Measurements from ENCODE around the gene OR6Q1. TPM values are rescaled to one million over a fixed set of nuclear protein-coding genes. Genes with fewer than 3 reads are reported as not detected.

OR6Q1 gene
- total RNA-seq, 1 donor from 2014 or later: not detected

DNA sequence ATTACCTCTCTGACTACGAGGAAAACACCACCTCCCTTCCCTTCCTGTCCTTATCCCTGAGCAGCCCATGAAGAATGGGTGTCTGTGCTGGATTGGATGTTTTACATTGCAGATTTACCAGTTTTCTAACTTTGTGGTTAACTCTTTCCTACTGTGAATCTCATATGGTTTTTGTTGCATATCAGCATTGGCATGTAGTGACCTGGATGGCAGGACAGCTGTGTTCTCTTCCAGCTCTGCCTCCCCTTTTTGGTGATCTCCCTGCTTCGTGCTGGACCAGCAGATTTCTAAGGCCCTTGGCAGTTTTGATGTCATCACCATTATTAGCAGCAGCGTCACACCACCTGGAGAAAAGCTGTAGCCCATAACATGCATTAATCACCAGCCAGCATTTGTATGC is 26.7 kb downstream of the OR6Q1 start:
- ATAC-seq (no peak), DNase-seq (ENCODE audit: low spot score) (no peak)

DNA sequence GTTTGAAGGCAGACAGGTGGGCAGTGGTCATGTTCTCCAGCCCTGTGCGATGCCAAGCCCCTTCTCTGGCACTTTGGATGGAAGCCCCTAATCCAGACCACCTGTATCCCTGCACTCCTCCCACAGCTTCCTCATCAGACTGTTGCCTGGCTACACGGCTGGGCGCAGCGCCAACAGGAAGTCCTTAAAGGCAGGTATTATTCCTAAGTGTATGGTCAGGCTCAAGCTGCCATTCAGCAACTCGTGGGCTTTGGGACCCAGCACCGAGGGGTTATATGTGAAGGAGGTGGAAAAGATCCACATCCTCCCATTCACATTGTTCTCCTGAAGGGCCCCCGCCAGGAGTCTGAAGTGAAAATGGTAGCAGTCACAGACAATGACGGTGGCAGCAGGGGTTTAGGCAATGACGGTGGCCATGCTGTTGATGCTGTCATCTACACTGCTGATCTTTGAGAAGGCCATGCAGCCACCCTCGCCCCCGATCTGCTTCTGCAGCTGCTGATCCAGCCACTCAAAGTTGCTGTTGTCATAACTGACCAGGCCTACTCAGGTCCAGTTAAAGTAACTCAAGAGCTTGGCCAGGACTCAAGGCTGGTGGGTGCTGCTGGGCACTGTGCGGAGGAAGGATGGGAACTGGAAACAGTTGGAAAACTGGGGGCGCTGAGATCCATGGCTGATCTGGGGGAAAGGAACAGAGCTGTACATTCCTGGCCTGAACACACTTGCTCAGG is 27.7 kb downstream of the OR6Q1 start:
- DNase-seq (ENCODE audit: low spot score): no peak
- no peak for ATAC-seq

DNA sequence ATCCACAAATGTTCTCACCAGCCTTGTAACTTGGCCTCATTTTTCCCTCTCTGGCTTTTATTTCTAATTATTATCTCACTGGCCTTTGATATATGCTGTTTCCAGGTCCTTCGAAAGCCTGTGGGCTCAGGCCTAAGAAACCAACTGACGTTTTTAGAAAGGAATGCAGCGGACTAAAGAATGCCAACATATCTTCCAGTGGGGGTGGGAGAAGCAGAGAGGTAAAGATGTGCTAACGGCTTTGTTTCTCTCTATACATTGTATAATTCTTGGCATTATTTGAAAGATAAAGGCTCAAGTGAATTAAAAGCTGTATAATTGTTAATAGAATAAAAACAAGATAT is 28.2 kb downstream of the OR6Q1 start:
- DNase-seq (ENCODE audit: low spot score): no peak
- no peak for ATAC-seq

DNA sequence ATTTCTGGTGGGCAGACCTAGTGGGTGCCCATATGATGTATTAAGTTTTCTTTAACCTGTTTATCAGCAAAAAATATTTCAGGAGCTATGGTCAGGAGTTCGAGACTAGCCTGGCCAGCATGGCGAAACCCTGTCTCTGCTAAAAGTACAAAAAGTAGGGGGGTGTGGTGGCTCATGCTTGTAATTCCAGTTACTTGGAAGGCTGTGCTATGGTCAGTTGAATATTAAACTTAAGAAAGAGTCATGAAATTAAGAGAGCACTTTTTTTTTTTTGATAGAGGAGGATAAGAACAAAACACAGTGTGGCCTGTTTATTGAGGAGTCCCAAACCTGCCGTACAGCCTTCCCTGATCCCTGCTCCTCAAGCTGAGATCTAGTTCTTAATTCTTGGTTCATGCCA is 29.8 kb downstream of the OR6Q1 start:
- DNase-seq (ENCODE audit: low spot score): no peak

DNA sequence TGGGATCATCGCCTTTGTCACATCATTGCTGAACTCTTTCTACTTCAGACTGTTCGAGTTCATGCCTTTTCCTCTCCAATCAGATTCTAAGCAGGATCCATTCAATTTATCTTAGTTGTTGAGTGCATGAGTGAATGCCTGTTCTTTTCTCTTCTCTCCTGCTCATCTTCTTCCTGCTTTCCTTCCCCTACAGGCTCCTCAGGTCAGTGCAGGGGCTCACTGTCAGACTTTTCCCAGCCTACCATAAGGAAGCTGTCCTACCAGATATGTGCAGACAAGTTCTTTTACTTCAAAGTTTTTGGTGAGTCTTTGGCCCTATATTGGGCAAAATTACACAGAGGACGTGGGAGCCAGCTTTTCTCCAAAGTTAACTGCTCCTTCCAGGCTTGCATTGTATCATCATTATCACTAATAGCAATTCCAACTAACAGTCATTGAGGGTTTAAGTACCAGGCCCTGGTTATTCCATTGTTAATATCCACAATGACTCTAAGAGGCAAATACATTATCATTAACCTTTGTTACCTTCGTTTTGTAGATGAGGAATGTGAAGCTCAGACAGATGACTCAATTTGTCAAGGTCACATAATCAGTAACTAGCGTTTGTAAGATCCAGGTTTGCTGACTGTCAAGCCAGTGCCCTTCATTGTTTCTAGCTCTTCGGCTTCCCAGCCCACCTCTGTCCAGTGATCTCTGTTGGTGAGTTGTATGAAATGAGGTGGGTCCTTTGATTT is 30.4 kb downstream of the OR6Q1 start:
- ATAC-seq (no peak), DNase-seq (ENCODE audit: low spot score) (no peak)

More for the DNA sequence above, 29.8 kb downstream of the OR6Q1 start:
- no peak for ATAC-seq

DNA sequence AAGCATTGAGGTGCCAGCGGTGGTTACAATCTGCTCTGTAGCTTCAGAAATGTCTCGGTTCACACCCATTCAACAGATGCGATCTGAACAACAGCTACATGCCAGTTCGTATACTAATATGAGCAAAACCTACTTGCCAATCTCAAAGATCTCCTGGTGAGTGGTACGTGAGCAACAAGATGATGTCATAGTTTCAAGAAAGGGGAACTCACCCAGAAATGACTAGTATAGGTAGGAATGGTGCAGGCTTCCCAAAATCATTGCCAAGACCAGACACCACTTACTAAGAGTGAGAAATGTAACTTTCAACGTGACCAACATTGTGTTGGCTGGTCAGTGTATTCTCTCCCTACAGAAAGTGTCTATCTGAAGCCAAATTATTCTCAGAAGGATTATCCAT is 31.1 kb downstream of the OR6Q1 start:
- ATAC-seq (no peak), DNase-seq (ENCODE audit: low spot score) (no peak)

DNA sequence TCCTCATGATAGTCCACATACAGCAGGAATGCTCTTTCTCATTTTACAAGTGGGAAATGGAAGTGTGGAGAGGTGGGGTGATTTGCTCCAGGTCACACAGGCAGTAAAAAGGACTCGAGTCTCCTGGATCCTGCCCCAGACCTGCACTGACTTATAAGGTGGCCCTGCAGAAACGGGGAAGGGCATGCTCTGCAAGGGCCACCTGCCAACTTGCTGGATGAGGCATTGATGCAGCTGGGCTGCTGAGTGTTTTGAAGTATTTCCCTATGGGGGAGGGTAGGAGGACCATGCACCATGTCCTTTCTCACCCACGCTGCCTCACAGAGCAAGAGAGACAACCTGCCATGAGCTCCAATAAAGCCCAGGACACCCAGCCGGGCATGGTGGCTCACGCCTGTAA is 36.9 kb downstream of the OR6Q1 start:
- DNase-seq (ENCODE audit: low spot score) (no peak), ATAC-seq (no peak)

DNA sequence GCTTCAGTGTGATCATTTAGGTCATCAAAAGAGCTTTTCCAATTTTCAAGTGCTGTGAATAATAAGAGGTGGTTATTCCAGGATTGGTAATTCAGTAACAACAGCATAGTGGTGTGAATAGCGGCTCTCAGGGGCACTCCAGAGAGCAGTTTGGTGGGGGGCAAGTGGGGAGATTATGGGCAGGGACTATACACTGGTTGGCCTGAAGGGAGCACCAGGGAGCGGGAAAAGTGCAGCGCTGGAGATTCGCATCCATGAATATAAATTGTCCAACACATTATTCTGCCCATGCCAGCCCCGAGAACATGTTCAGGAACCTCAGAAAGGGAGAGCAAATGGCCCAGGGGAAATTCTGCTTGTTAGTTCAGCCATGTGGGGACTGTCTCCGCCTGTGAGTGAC is 37.9 kb downstream of the OR6Q1 start:
- no peak for ATAC-seq
- no peak for DNase-seq (ENCODE audit: low spot score)

DNA sequence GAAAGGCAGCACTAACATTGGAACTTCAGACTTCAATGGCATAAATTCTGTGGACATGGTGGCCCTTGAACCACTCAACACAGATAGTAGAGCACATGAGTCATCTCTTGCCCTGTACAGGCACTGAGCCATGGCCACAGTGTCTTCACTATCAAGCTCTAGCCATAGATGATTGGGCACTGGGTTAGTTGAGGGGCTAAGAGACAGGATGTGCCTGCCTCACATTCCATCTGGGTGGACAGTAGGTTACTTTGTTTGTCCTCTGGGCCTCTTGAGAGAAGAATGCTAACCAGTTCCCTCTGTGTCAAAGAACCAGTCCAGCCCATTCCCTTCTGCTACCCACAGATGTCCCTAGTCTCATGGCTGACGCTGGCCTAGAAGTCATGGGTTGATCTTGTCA is 39.8 kb downstream of the OR6Q1 start:
- DNase-seq (ENCODE audit: low spot score): no peak
- ATAC-seq: no peak

DNA sequence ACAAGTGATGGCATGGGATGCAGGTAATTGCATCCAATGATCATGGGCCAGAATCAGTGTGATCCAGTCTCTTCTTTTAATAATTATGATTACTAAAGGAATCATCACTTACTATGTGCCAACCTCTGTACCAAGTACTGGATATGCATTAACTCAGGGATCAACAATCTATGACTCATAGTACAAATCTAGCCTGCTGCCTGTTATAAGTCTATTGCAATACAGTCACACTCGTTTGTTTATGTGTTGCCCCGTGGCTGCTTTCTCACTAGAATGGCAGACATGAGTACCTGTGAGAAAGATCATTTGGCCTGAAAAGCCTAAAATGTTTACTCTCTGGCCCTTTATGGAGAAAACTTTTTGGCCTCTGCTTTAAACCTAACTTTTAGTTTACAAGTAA is 45.0 kb downstream of the OR6Q1 start:
- DNase-seq (ENCODE audit: low spot score) (no peak), ATAC-seq (no peak)

Other genes with a start within 250 kb of the OR6Q1 start
- not detected for gene OR9Q1, start 7.1 kb upstream of the OR6Q1 start, total RNA-seq
- gene OR9I1, start 94.6 kb downstream of the OR6Q1 start, total RNA-seq: not detected
- not detected for gene OR9Q2, start 158.1 kb downstream of the OR6Q1 start, total RNA-seq
- gene OR1S2, start 173.2 kb downstream of the OR6Q1 start, total RNA-seq: not detected
- not detected for gene OR1S1, start 181.8 kb downstream of the OR6Q1 start, total RNA-seq
- gene OR10Q1, start 198.0 kb downstream of the OR6Q1 start, total RNA-seq: not detected
- gene OR10W1, start 237.3 kb downstream of the OR6Q1 start, total RNA-seq: not detected